NCI-H774 (cell line): ENCODE data around the gene MPC2.

Experiments used
- DNase-seq: peaks from one replicate; lab custom pipeline; 2025; lab: John Stamatoyannopoulos, UW

Gene MPC2

DNA sequence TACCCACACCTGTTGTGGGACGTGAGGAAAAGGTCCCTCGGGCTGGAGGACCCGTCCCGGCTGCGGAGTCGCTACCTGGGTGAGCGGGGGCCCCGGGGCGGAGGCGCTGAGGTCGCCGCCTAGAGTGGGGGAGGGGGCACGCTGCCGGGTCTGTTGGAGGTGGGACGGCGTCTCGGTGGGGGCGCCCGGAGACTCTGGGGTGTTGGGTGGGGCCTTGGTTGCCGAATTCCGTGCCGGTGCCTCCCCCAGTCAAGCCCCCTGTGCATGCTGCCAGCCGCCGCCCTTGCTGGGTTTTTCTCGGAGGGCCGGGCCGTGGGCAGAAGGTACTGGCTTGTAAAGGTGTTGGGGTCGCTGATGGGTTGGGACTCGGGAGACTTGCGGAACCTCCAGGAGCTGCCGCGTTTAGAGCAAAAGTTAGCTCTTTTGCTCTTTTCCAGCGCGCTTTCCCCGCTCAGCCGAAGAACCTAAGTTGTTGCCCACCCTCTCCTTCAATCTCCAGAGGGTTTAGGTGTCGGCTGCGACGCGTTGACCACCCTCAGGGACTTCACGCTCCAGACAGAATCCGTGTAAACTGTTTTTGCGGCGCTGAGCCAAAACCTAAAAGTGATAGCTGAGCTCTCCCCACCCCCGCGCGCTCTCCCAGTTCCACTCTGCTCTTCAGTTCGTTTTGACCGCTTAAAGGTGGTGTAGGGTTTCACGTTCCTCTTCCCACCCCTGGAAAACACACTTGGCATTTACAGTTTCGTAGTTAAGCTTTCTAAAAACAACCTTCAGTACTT is at the start of gene MPC2:
TSS of gene MPC2 (minus strand) at position 143 of the 779 bp plus-strand sequence. CDS start 1,231 bp downstream, outside the sequence.
- peak; percentile 51 for DNase-seq

DNA sequence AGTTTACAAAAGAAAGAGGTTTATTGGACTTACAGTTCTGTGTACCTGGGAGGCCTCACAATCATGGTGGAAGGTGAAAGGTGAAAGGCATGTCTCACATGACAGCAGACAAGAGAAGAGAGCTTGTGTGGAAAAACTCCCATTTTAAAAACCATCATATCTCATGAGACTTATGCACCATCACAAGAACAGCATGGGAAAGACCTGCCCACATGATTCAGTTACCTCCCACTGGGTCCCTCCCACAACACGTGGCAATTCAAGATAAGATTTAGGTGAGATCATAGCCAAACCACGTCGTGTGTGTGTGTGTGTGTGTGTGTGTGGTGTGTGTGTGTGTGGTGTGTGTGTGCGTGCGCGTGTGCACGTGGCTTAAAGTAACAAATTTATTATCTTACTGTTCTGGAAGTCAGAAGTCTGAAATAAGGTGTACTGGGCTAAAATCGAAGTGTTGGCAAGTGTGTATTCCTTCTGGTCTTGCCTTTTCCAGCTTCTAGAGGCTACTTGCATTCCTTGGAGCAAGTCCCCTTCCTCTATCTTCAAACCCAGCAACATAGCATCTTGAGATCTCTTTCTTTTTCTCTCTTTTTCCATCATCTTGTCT is 48.1 kb upstream of the MPC2 start:
- DNase-seq, result no peak

DNA sequence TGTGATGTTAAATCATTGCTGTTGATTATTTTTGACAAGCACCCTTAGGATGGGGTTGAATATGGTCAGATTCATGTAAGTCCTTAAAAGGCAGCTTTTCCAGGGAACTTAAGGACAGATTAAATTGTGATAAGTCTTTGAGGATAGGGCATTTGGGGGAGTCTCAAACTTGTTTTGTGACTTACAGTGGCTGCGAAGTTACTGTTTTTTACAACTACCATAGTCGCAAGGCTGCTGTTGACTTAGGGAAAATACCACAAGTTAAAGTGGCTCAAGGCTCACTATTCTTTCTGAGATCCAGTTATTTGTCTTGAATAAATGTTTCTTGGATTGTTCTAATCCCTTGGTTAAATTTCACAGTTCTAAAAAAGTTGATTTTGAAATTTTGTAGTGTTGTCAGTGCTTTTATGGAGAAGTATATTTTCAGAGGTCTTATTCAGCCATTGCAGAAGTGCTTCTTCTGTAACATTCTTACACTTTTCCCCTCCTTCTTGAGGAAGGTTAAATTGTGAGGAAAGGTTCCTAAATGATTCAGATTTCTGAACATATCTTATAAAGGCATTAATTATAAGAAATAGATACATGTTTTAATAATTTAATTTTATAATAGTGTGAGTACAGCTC is 47.0 kb upstream of the MPC2 start:
- DNase-seq, result no peak

DNA sequence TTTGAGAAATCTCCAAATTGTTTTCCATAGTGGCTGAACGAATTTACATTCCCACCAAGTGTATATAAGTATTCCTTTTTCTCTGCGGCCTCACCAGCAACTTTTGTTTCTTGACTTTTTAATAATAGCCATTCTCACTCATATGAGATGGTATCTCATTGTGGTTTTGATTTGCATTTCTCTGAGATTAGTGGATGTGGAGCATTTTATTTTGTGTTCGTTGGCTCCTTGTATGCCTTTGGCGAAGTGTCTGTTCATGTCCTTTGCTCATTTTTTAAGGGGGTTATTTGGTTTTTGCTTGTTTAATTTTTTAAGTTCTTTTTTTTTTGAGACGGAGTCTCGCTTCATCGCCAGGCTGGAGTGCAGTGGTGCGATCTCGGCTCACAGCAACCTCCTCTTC is 45.1 kb upstream of the MPC2 start:
- DNase-seq, result no peak

DNA sequence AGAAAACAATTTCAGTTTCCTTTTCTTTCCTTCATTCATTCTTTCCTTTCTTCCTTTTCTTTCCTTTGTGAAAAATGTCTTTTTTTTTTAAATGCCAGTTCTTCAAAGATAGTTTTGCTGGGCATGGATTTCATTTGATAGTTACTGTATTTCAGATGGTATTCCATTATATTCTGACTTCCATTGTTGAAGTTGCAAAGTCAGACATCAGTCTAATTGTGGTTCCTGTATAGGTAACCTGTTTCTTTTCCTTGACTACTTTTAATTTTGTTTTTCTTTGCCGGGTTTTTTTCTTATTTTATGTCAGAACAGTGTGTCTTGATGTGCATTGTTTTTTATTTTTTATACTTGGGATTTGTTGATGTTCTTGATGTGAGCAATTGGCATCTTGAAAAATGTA is 40.4 kb upstream of the MPC2 start:
- no peak for DNase-seq

DNA sequence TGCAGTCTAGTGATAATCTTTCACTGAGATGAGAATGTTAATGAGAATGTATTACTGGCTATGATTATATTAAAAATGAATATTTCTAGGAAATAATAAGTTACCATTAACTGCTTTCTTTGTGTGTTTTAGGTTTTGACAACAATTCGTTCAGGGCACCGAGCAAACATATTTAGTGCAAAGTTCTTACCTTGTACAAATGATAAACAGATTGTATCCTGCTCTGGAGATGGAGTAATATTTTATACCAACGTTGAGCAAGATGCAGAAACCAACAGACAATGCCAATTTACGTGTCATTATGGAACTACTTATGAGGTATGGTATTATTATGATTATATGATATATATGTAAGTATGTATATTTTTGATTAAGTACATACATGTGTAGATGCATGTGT is 37.8 kb upstream of the MPC2 start:
- no peak for DNase-seq

DNA sequence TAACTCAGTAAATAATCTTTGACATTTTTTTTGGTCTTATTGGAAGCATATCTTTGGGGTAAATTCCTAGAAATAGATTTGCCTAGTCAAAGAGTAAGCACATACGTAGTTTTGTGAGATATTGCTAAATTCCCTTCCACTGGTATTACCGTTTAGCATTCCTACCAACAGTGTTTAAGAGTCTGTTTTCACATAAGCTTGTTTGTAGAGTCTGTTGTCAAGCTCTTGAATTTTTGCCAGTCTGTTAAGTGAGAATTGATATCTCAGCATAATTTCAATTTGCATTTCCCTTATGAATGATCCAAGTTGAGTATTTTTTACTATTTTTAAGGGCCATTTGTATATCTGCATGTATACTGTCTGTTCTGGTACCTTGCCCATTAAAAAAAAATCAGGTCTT is 37.0 kb upstream of the MPC2 start:
- no peak for DNase-seq

DNA sequence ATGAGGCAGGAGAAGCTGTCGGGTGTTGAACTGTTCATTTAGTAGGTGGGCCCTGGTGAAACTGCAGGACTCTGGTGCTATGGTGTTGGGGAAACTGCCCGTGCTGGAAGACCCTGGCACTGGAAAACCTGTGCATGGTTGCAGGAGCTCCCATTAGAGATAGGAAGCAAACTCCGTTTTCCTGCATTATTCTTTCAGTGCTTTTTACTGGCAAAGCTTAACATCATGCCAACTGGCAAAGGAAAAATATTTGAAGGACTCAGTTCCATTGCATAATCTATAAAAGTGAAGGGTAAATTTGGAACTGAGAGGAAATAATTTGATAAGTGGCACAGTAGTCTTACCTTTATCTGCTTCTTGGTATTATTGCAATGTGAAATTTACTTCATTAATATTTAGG is 31.7 kb upstream of the MPC2 start:
- DNase-seq, result no peak

DNA sequence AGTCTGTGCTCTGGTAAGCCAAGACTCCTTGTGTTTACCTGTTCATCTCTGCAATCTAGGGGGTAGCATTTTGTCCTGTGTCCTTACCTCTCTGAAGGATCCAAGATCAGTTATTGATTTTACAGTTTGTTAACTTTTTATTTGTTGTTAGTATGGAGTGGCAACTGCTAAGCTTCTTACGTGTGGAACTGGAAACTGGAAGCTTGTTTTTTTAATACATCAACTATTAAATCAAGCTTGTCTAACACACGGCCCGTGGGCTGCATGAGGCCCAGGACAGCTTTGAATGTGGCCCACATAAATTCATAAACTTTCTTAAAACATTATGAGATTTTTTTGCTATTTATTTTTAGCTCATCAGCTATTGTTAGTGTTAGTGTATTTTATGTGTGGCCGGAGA is 29.2 kb upstream of the MPC2 start:
- DNase-seq, result no peak

DNA sequence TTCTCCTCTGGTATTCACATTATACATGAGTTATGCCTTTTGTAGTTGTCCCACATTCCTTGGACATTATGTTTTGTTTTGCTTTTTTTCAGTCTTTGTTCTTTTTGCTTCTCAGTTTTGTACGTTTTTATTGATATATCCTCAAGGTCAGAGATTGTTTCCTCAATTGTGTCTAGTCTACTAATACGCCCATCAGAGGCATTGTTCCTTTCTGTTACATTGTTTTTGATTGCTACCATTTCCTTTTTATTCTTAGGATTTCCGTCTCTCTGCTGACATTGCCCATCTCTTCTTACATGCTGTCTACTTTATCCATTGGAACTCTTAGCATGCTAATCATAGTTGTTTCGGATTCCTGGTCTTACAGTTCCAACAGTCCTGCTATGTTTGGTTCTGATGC is 27.8 kb upstream of the MPC2 start:
- DNase-seq, result no peak

DNA sequence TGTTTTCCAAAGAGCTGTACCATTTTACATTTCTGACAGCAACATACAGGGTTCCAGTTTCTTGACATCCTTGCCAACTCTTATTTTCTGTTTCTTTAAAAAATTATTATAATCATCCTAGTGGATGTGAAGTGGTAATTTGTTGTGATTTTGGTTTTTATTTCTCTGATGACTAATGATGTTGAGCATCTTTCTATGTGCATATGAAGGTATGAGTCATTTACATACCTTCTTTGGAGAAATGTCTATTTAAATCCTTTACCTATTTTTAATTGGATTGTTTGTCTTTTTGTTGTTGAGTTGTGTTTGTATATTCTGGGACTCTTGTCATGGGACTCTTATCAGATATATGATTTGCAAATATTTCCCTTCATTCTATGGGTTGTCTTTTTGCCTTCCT is 20.8 kb upstream of the MPC2 start:
- no peak for DNase-seq

DNA sequence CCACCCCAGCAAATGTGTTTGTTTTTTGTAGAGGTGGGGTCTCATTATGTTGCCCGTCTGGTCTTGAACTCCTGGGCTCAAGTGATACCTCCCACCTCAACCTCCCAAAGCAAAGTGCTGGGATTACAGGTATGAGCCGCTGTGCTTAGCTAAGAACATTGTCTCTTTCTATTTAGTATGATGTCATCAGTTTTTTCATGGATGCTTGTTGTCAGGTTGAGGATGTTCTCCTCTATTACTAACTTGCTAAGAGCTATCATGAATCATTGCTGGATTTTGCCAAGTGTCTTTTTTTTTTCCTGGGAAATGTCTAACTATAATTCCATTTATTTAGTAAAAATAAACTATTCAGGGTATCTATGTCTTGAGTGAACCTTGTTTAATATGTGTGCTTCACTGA is 19.0 kb upstream of the MPC2 start:
- no peak for DNase-seq

DNA sequence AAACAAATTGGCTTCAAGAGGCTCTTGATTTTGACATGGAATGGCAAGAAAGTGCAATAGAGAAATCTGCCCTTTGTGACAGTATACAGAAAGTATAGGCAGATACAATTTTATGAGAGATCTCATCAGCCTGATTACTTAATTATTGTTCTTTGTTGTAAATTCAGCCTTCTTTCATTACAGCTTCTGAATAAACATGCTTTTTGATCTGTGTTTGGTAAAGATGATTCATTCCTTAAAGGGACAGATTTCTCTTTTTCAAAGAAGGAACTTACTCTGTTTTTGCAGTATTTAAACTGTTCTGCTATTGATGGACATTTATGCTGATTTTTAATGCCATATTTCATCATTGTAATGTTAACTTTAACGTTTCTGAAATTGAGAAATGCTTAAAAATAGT is 13.7 kb upstream of the MPC2 start:
- no peak for DNase-seq

DNA sequence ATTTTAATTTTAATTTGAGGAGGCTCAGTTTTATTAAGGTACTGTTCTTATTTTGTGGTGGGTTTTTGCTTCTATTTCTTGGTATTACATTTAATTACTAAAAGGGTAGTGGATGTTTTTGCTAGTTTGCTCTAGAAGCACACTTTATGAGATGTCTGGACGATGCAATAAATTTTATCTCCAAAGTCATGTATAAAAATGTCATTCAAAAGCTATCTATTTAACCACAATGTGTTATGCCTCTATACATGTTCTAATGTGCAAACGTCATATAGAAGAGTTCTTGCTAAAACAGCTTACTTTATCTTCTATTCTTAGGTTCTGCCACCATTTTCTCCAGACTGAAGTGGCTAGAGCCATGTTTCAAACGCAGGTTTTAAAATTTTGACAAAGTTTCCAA is 12.9 kb upstream of the MPC2 start:
- no peak for DNase-seq

DNA sequence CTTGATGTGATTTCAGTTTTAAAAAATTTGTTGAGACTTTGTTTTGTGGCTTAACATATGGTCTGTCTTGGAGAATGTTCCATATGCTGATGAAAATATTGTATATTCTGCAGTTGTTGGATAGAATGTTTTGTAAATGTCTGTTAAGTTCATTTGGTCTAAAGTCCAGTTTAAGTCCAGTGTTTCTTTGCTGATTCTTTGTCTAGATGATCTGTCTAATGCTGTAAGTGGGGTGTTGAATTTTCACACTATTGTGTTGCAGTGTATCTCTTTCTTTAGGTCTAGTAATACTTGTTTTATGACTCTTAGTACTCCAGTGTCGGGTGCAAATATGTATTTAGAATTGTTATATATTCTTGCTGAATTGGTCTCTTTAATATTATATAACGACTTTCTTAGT is 10.9 kb upstream of the MPC2 start:
- DNase-seq, result no peak

DNA sequence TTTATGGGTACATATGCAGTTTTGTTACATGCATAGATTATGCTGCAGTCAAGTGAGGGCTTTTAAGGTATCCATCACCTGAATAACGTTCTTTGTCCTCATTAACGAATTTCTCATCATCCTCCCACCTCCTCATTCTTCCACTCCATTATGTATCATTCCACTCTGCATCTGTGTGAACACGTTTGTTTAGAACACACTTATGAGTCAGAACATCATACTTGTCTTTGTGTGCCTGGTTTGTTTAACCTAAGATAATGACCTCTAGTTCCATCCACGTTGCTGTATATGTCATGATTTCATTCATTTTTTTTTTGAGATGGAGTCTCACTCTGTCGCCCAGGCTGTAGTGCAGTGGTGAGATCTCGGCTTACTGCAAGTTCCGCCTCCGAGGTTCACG is 6.7 kb upstream of the MPC2 start:
- DNase-seq, result no peak

DNA sequence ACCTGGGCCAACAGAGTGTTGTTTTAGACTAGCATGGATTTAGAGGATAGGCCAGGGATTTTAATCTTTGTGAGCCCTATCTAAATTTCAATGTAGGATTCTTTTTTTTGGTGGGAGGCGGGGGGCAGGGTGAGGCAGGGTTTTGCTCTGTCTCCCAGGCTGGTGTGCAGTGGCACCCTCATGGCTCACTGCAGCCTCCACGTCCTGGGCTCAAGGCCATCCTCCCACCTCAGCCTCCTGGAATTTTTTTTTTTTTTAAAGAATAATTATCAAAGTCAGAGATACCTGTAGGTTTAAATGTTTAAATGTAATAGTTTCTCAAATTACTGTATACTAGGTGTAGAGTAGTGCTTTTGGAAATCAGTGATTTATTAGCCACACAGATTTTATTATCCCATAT is 3.4 kb upstream of the MPC2 start:
- DNase-seq, result no peak

DNA sequence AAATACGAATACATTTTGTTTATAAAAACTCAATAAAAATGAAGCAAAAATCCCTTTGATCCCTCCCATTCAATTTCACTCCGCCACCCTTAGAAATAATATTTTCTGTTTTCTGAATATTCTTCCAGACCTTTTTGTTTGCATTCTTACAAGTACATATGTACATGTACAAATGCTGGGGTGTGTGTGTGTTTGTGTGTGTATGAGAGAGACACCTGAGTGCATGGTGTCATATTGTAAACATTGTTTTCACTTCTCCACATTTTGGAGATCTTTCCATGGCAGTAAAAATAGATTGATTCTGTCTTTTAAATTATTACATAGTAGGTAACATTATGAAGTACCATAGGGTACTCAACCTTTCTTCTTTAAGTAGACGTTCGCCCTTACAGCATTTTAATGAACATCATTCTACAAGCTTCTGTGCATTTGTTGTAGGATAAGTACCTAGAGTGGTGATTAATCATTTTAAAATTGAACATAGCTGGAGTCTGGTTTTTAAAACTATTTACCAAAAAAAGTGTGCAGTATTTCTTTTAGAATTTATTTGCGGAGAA is 1.3 kb upstream of the MPC2 start:
- no peak for DNase-seq

DNA sequence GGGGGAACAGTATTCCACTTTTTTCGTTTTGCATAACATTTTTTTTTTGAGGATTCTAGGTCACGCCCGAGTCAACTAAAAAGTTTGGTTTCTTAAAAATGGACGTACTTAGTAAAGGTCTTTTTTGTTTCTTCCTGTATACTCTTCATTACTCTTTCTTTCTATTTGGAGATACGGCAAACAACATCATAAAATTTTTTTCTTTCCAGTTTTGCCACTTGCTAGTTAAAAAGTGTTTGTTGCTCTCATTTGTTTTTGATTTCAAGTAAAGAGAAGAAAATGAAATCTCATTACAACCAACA is 788 bp upstream of the MPC2 start:
- no peak for DNase-seq

DNA sequence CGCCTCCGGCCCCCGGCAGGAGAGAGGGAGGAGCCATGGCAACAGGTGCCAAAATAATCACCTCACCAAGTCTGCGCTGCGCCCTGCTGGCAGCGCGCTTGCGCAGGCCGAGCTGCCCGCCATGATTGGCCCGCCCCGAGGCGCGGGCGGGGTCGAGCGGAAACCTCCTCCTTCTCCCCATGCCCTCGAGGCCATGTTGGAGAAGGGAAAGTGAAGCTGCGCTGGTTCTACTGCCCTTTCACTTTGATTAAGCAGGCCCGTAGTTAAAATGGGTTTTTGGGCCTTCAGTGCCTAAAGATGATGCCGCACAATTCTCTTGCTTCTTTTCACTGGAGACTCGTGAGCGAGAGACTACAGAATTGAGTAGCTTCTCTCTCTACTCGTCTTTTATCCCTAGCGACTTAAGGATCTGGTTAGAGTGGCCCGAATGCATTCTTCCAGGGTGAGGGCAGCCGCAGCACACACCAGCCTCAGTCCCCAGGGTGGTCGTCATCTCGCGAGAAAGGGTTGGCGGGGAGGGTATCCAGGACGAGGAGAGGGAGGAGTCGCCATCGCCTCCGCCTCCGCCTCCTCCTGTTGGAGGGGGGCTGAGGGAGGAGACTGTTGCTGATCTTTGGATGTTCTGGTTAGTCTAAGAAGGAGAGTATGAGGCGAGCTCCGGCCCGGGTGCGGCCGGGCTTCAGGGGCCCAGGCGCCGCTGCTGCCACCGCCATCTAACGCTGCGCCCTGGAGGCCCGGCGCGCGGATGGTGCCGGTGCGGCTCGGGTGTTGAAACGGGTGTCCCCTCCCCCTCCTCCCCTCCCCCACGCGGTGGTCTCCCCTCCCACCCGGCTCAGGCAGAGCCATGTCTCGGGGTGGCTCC is 573 bp downstream of the MPC2 start, which contains the start of gene DCAF6:
TSS of gene DCAF6 (plus strand) at position 616 of the 862 bp plus-strand sequence. CDS start at position 845, 229 bp downstream.
- peak; percentile 99 for DNase-seq

DNA sequence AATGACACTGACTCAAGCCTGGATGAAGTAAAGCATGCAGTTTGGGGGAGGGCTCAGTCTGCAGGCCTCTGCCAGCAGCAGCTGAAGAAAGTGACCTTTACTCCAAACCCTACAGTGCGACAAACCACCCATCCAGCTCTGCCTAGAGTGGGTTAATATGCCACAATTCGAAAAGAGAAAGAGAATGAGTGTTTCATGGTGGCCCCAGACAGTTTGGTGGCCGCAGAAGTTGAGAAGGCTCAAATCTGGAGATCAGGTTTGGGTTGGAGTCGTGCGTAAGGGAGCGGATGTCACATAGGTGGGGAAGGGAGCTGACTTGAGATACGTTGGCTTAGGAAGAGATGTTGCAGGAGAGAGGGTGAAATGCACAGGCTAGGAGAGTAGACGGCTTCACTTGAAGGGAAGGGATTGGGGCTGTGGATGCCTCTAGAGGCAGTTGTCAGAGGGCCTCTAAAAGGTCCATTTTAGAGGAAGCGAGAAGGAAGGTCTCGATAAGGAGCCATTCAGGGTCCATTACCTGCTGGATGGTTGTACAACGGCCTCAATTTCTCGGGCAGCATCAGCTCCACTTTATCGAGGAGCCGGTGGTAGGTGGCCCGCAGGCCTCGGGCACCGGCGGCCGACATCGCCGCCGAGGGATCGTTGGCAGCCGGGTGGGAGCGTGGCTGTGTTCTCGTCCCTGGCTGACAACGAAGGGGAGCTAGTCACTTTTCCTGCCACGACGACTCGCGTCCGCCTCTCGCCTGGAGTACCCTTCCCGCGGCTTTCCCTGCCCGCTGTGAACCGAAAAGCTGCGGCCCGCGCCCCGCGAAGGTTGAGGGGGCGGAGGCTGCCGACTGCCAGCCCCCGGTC is 1.4 kb downstream of the MPC2 start:
- peak; percentile 42 for DNase-seq
